ENCODE measurements around the gene PPM1L.

Gene PPM1L

GRCh38 chr3:160748231-160748630, 7.8 kb upstream of the PPM1L start:
- H3K4me1 ChIP-seq (ENCODE audit: insufficient read depth, low read length, severe bottlenecking): no peaks in the 10 kb centered on the region
- no peak overlapping the region for H3K4me2 ChIP-seq (ENCODE audit: low read length)
- H4K20me1 ChIP-seq (ENCODE audit: insufficient read depth, low read length): no peaks in the 10 kb centered on the region
- H3K79me2 ChIP-seq (ENCODE audit: insufficient read depth, low read length): no peaks in the 10 kb centered on the region
- TF ChIP-seq CTCF (IDR thresholded peaks at IDR 0.05; ENCODE audit: low read length): no peak
- TF ChIP-seq EZH2 (IDR thresholded peaks at IDR 0.05; ENCODE audit: borderline replicate concordance, low read length): no peak
- H3K4me3 ChIP-seq (ENCODE audit: low read depth, low read length, poor library complexity, severe bottlenecking): no peak overlapping the region
- H2AFZ ChIP-seq (ENCODE audit: low read length): no peak overlapping the region
- no peaks in the 10 kb centered on the region for H3K9me3 ChIP-seq (ENCODE audit: low read length)
- no peaks in the 10 kb centered on the region for H3K36me3 ChIP-seq (ENCODE audit: insufficient read depth, low read length)
- no peak overlapping the region for H3K9ac ChIP-seq (ENCODE audit: low read length)
- H3K27ac ChIP-seq (ENCODE audit: low read depth, low read length, poor library complexity, severe bottlenecking): no peak overlapping the region
- no peaks in the 10 kb centered on the region for H3K27me3 ChIP-seq (ENCODE audit: insufficient read depth, low read length)
- H3F3A ChIP-seq (ENCODE audit: insufficient read depth, low read length): no peaks in the 10 kb centered on the region
- no peaks in the 10 kb centered on the region for H3K9me2 ChIP-seq (ENCODE audit: low read depth, low read length)

GRCh38 chr3:160748787-160749186, 7.2 kb upstream of the PPM1L start:
- Histone ChIP-seq H3K27ac (ENCODE audit: low read depth, low read length, poor library complexity, severe bottlenecking) (no peak overlapping the region), H4K20me1 (ENCODE audit: insufficient read depth, low read length) (no peaks in the 10 kb centered on the region), H3F3A (ENCODE audit: insufficient read depth, low read length) (no peaks in the 10 kb centered on the region), H3K4me3 (ENCODE audit: low read depth, low read length, poor library complexity, severe bottlenecking) (no peak overlapping the region), H3K9me2 (ENCODE audit: low read depth, low read length) (no peaks in the 10 kb centered on the region), H2AFZ (ENCODE audit: low read length) (no peak overlapping the region), H3K9ac (ENCODE audit: low read length) (no peak overlapping the region), H3K79me2 (ENCODE audit: insufficient read depth, low read length) (no peaks in the 10 kb centered on the region), H3K4me1 (ENCODE audit: insufficient read depth, low read length, severe bottlenecking) (no peaks in the 10 kb centered on the region), H3K4me2 (ENCODE audit: low read length) (no peak overlapping the region), H3K27me3 (ENCODE audit: insufficient read depth, low read length) (no peaks in the 10 kb centered on the region), H3K36me3 (ENCODE audit: insufficient read depth, low read length) (no peaks in the 10 kb centered on the region), H3K9me3 (ENCODE audit: low read length) (no peaks in the 10 kb centered on the region)
- TF ChIP-seq EZH2 (IDR thresholded peaks at IDR 0.05; ENCODE audit: borderline replicate concordance, low read length) (no peak), CTCF (IDR thresholded peaks at IDR 0.05; ENCODE audit: low read length) (no peak)

- H3K36me3 ChIP-seq (ENCODE audit: insufficient read depth, low read length): no peaks in the 10 kb centered on the region
- H4K20me1 ChIP-seq (ENCODE audit: insufficient read depth, low read length): no peaks in the 10 kb centered on the region
- H3F3A ChIP-seq (ENCODE audit: insufficient read depth, low read length): no peaks in the 10 kb centered on the region
- H2AFZ ChIP-seq (ENCODE audit: low read length): no peak overlapping the region
- H3K27ac ChIP-seq (ENCODE audit: low read depth, low read length, poor library complexity, severe bottlenecking): no peak overlapping the region
- no peaks in the 10 kb centered on the region for H3K9me3 ChIP-seq (ENCODE audit: low read length)
- H3K9me2 ChIP-seq (ENCODE audit: low read depth, low read length): no peaks in the 10 kb centered on the region
- H3K4me1 ChIP-seq (ENCODE audit: insufficient read depth, low read length, severe bottlenecking): peaks cover 30% of the 10 kb centered on the region
- H3K4me2 ChIP-seq (ENCODE audit: low read length): peak overlapping the region; percentile 82
- TF ChIP-seq EZH2 (IDR thresholded peaks at IDR 0.05; ENCODE audit: borderline replicate concordance, low read length): no peak
- TF ChIP-seq CTCF (IDR thresholded peaks at IDR 0.05; ENCODE audit: low read length): no peak
- H3K27me3 ChIP-seq (ENCODE audit: insufficient read depth, low read length): peaks cover 6% of the 10 kb centered on the region; the same call in 1 of the 2 replicates
- no peak overlapping the region; the same call in 1 of the 2 replicates for H3K9ac ChIP-seq (ENCODE audit: low read length)
- peak overlapping the region; percentile 77 for H3K4me3 ChIP-seq (ENCODE audit: low read depth, low read length, poor library complexity, severe bottlenecking)
- H3K79me2 ChIP-seq (ENCODE audit: insufficient read depth, low read length): no peaks in the 10 kb centered on the region
Observed at GRCh38 chr3:160753953-160754352, 2.1 kb upstream of the PPM1L start.
